ENCODE measurements around the gene USP10. TPM values are rescaled to one million over a fixed set of nuclear protein-coding genes. Genes with fewer than 3 reads are reported as not detected.

USP10 gene
- total and polyA plus RNA-seq, 2 donors from 2014 or later: 36.8 to 79.5 TPM

DNA sequence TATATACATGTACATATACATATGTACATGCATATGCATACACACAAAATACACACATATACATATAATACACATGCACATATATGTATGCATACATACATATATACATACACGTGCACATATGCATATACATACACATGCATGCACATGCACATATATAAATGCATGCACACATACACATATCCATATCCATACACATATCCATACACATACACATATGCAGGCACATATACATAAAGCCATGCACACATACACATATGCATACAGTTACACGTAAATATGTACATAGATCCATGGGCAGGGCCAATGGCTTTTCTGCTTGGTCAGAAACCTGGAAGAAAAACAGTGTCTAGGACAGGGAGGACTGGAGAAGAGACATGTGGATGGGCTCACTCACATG lies 23.9 kb upstream of the USP10 start:
- no peak for TF ChIP-seq CTCF (IDR thresholded peaks at IDR 0.05; ENCODE audit: borderline replicate concordance, extremely low read depth, insufficient read depth)
- intact Hi-C loops (cut with DNase I): loop anchor here (10.0 kb wide), 1 partner anchor 49 kb away; no protein-coding TSS in a partner anchor

GRCh38 chr16:84677017-84677803 lies 22.6 kb upstream of the USP10 start:
- Histone ChIP-seq H3K27me3 (ENCODE audit: control insufficient read depth, insufficient read depth, low read length) (no peaks in the 10 kb centered on the region), H3K4me1 (ENCODE audit: control insufficient read depth in 2 of 3, insufficient read depth in 2 of 3, low read depth in 1 of 3, low read length in 3 of 3) (no peaks in the 10 kb centered on the region), H3K9me3 (ENCODE audit: control insufficient read depth in 2 of 3, insufficient read depth in 1 of 3, low read length in 3 of 3) (no peaks in the 10 kb centered on the region), H3K36me3 (ENCODE audit: control insufficient read depth in 2 of 3, insufficient read depth in 3 of 3, low read length in 3 of 3) (no peaks in the 10 kb centered on the region), H3K9ac (ENCODE audit: low read length in 3 of 3) (no peak overlapping the region), H3K27ac (ENCODE audit: low read depth in 2 of 2, low read length in 2 of 2) (no peak overlapping the region), H3K4me3 (ENCODE audit: low read length in 3 of 3) (no peak overlapping the region)
- peak in 2 of 5 donors; percentile 31 to 39 for DNase-seq
- no peak for FAIRE-seq
- intact Hi-C loops (cut with DNase I): loop anchor here (10.0 kb wide), 1 partner anchor 48 kb away; no protein-coding TSS in a partner anchor
- TF ChIP-seq CTCF (IDR thresholded peaks at IDR 0.05; ENCODE audit: borderline replicate concordance, extremely low read depth, insufficient read depth): no peak

More for the DNA sequence above, 23.9 kb upstream of the USP10 start:
- no peak overlapping the region for H3K9ac ChIP-seq (ENCODE audit: low read length in 3 of 3)
- no peak for DNase-seq
- no peaks in the 10 kb centered on the region for H3K36me3 ChIP-seq (ENCODE audit: control insufficient read depth in 2 of 3, insufficient read depth in 3 of 3, low read length in 3 of 3)
- no peak for FAIRE-seq
- H3K9me3 ChIP-seq (ENCODE audit: control insufficient read depth in 2 of 3, insufficient read depth in 1 of 3, low read length in 3 of 3): no peaks in the 10 kb centered on the region
- no peaks in the 10 kb centered on the region for H3K4me1 ChIP-seq (ENCODE audit: control insufficient read depth in 2 of 3, insufficient read depth in 2 of 3, low read depth in 1 of 3, low read length in 3 of 3)
- H3K4me3 ChIP-seq (ENCODE audit: low read length in 3 of 3): no peak overlapping the region
- H3K27me3 ChIP-seq (ENCODE audit: control insufficient read depth, insufficient read depth, low read length): no peaks in the 10 kb centered on the region
- H3K27ac ChIP-seq (ENCODE audit: low read depth in 2 of 2, low read length in 2 of 2): no peak overlapping the region

- Histone ChIP-seq H3K4me1 (ENCODE audit: control insufficient read depth in 2 of 3, insufficient read depth in 2 of 3, low read depth in 1 of 3, low read length in 3 of 3) (no peaks in the 10 kb centered on the region), H3K27me3 (ENCODE audit: control insufficient read depth, insufficient read depth, low read length) (no peaks in the 10 kb centered on the region), H3K36me3 (ENCODE audit: control insufficient read depth in 2 of 3, insufficient read depth in 3 of 3, low read length in 3 of 3) (no peaks in the 10 kb centered on the region), H3K27ac (ENCODE audit: low read depth in 2 of 2, low read length in 2 of 2) (no peak overlapping the region), H3K9ac (ENCODE audit: low read length in 3 of 3) (no peak overlapping the region), H3K9me3 (ENCODE audit: control insufficient read depth in 2 of 3, insufficient read depth in 1 of 3, low read length in 3 of 3) (no peaks in the 10 kb centered on the region), H3K4me3 (ENCODE audit: low read length in 3 of 3) (no peak overlapping the region)
- no peak for TF ChIP-seq CTCF (IDR thresholded peaks at IDR 0.05; ENCODE audit: borderline replicate concordance, extremely low read depth, insufficient read depth)
- DNase-seq: peak in 2 of 5 donors; percentile 7 to 49
- no peak for FAIRE-seq
- intact Hi-C loops (cut with DNase I): loop anchor here (10.0 kb wide), 1 partner anchor 47 kb away; no protein-coding TSS in a partner anchor
Measured at GRCh38 chr16:84677849-84678248, 22.0 kb upstream of the USP10 start.
